Measurements from ENCODE around the gene MMD. TPM values are rescaled to one million over a fixed set of nuclear protein-coding genes. Genes with fewer than 3 reads are reported as not detected.
"Not testable (repeated sequence)": the region's sequence is repeated elsewhere in the genome, so short reads cannot be mapped to it uniquely, and the experiment has no call there.

Gene MMD
- total and polyA plus RNA-seq, 2 donors from 2014 or later: 6.4 to 9.9 TPM

GRCh38 chr17:55446581-55447205 is 25.1 kb upstream of the MMD start:
- TF ChIP-seq CTCF (IDR thresholded peaks at IDR 0.05; ENCODE audit: borderline replicate concordance, extremely low read depth, insufficient read depth): no peak
- intact Hi-C loops (cut with DNase I): no loop called here
- Histone ChIP-seq H3K27ac (ENCODE audit: low read depth in 2 of 2, low read length in 2 of 2) (no peak overlapping the region), H3K4me1 (ENCODE audit: control insufficient read depth in 2 of 3, insufficient read depth in 2 of 3, low read depth in 1 of 3, low read length in 3 of 3) (peaks cover 0 to 20% (median 9%) of the 10 kb centered on the region in 3 donors), H3K4me3 (ENCODE audit: low read length in 3 of 3) (no peak overlapping the region), H3K27me3 (ENCODE audit: control insufficient read depth, insufficient read depth, low read length) (no peaks in the 10 kb centered on the region), H3K9me3 (ENCODE audit: control insufficient read depth in 2 of 3, insufficient read depth in 1 of 3, low read length in 3 of 3) (no peaks in the 10 kb centered on the region), H3K36me3 (ENCODE audit: control insufficient read depth in 2 of 3, insufficient read depth in 3 of 3, low read length in 3 of 3) (no peaks in the 10 kb centered on the region), H3K9ac (ENCODE audit: low read length in 3 of 3) (no peak overlapping the region)
- FAIRE-seq (no peak), DNase-seq (no peak)

GRCh38 chr17:55446004-55446403 is 24.4 kb upstream of the MMD start:
- H3K9me3 ChIP-seq (ENCODE audit: control insufficient read depth in 2 of 3, insufficient read depth in 1 of 3, low read length in 3 of 3); H3K27me3 ChIP-seq (ENCODE audit: control insufficient read depth, insufficient read depth, low read length); DNase-seq; H3K27ac ChIP-seq (ENCODE audit: low read depth in 2 of 2, low read length in 2 of 2); H3K4me3 ChIP-seq (ENCODE audit: low read length in 3 of 3); intact Hi-C loops (cut with DNase I); H3K36me3 ChIP-seq (ENCODE audit: control insufficient read depth in 2 of 3, insufficient read depth in 3 of 3, low read length in 3 of 3); H3K9ac ChIP-seq (ENCODE audit: low read length in 3 of 3); FAIRE-seq: not testable (repeated sequence)
- peaks cover 0 to 20% (median 9%) of the 10 kb centered on the region in 3 donors for H3K4me1 ChIP-seq (ENCODE audit: control insufficient read depth in 2 of 3, insufficient read depth in 2 of 3, low read depth in 1 of 3, low read length in 3 of 3)

- Histone ChIP-seq H3K27me3 (ENCODE audit: control insufficient read depth, insufficient read depth, low read length) (no peaks in the 10 kb centered on the region), H3K27ac (ENCODE audit: low read depth in 2 of 2, low read length in 2 of 2) (peak overlapping the region; percentile 51 to 56), H3K9ac (ENCODE audit: low read length in 3 of 3) (no peak overlapping the region), H3K4me1 (ENCODE audit: control insufficient read depth in 2 of 3, insufficient read depth in 2 of 3, low read depth in 1 of 3, low read length in 3 of 3) (peaks cover 0 to 20% (median 9%) of the 10 kb centered on the region in 3 donors), H3K4me3 (ENCODE audit: low read length in 3 of 3) (no peak overlapping the region), H3K36me3 (ENCODE audit: control insufficient read depth in 2 of 3, insufficient read depth in 3 of 3, low read length in 3 of 3) (no peaks in the 10 kb centered on the region), H3K9me3 (ENCODE audit: control insufficient read depth in 2 of 3, insufficient read depth in 1 of 3, low read length in 3 of 3) (no peaks in the 10 kb centered on the region)
- intact Hi-C loops (cut with DNase I): no loop called here
- FAIRE-seq: no peak
- peak in 2 of 5 donors; percentile 40 to 53 for DNase-seq
- TF ChIP-seq CTCF (IDR thresholded peaks at IDR 0.05; ENCODE audit: borderline replicate concordance, extremely low read depth, insufficient read depth): no peak
Observed at GRCh38 chr17:55444471-55445441, 23.1 kb upstream of the MMD start.

- Histone ChIP-seq H3K9ac (ENCODE audit: low read length in 3 of 3) (no peak overlapping the region), H3K4me3 (ENCODE audit: low read length in 3 of 3) (no peak overlapping the region), H3K36me3 (ENCODE audit: control insufficient read depth in 2 of 3, insufficient read depth in 3 of 3, low read length in 3 of 3) (no peaks in the 10 kb centered on the region), H3K27ac (ENCODE audit: low read depth in 2 of 2, low read length in 2 of 2) (no peak overlapping the region), H3K4me1 (ENCODE audit: control insufficient read depth in 2 of 3, insufficient read depth in 2 of 3, low read depth in 1 of 3, low read length in 3 of 3) (peaks cover 0 to 20% (median 9%) of the 10 kb centered on the region in 3 donors), H3K9me3 (ENCODE audit: control insufficient read depth in 2 of 3, insufficient read depth in 1 of 3, low read length in 3 of 3) (no peaks in the 10 kb centered on the region), H3K27me3 (ENCODE audit: control insufficient read depth, insufficient read depth, low read length) (no peaks in the 10 kb centered on the region)
- intact Hi-C loops (cut with DNase I): no loop called here
- no peak for TF ChIP-seq CTCF (IDR thresholded peaks at IDR 0.05; ENCODE audit: borderline replicate concordance, extremely low read depth, insufficient read depth)
- DNase-seq: no peak
- no peak for FAIRE-seq
Observed at GRCh38 chr17:55443904-55444303, 22.3 kb upstream of the MMD start.

All from kidney (tissue), 14 donors.